ENCODE measurements around the gene DNAH9. TPM values are rescaled to one million over a fixed set of nuclear protein-coding genes. Genes with fewer than 3 reads are reported as not detected.

The DNAH9 gene
- total RNA-seq, 1 donor from 2014 or later = 0.08 TPM

- intact Hi-C loops (cut with micrococcal nuclease) = no loop called here
- Histone ChIP-seq H3K4me1 (no peaks in the 10 kb centered on the region), H3K4me3 (no peak overlapping the region), H3K27me3 (ENCODE audit: low read depth) (peaks cover 16% of the 10 kb centered on the region), H3K9me3 (replicated peaks) (no peaks in the 10 kb centered on the region), H3K36me3 (no peaks in the 10 kb centered on the region), H3K27ac (replicated peaks) (no peak overlapping the region)
- no peak for TF ChIP-seq CTCF (IDR thresholded peaks at IDR 0.05; ENCODE audit: borderline replicate concordance)
- DNase-seq = no peak
These were observed 37.0 kb upstream of the DNAH9 start for GRCh38 chr17:11561281-11561680.

GRCh38 chr17:11561702-11562101 lies 36.6 kb upstream of the DNAH9 start:
- Histone ChIP-seq H3K9me3 (replicated peaks) (no peaks in the 10 kb centered on the region), H3K36me3 (no peaks in the 10 kb centered on the region), H3K27me3 (ENCODE audit: low read depth) (peaks cover 16% of the 10 kb centered on the region), H3K27ac (replicated peaks) (no peak overlapping the region), H3K4me3 (no peak overlapping the region), H3K4me1 (no peaks in the 10 kb centered on the region)
- no peak for DNase-seq
- intact Hi-C loops (cut with micrococcal nuclease) = no loop called here
- no peak for TF ChIP-seq CTCF (IDR thresholded peaks at IDR 0.05; ENCODE audit: borderline replicate concordance)

- no peak overlapping the region for H3K4me3 ChIP-seq
- H3K9me3 ChIP-seq (replicated peaks) = no peaks in the 10 kb centered on the region
- H3K27me3 ChIP-seq (ENCODE audit: low read depth) = peaks cover 8% of the 10 kb centered on the region
- H3K4me1 ChIP-seq = no peaks in the 10 kb centered on the region
- TF ChIP-seq CTCF (IDR thresholded peaks at IDR 0.05; ENCODE audit: borderline replicate concordance) = no peak
- H3K27ac ChIP-seq (replicated peaks) = no peak overlapping the region
- H3K36me3 ChIP-seq = no peaks in the 10 kb centered on the region
- DNase-seq = no peak
- intact Hi-C loops (cut with micrococcal nuclease) = no loop called here
These were observed 33.5 kb upstream of the DNAH9 start for GRCh38 chr17:11564589-11565380.

GRCh38 chr17:11565591-11565990 lies 32.7 kb upstream of the DNAH9 start:
- H3K36me3 ChIP-seq = no peaks in the 10 kb centered on the region
- TF ChIP-seq CTCF (IDR thresholded peaks at IDR 0.05; ENCODE audit: borderline replicate concordance) = no peak
- H3K27me3 ChIP-seq (ENCODE audit: low read depth) = peaks cover 8% of the 10 kb centered on the region
- H3K9me3 ChIP-seq (replicated peaks) = no peaks in the 10 kb centered on the region
- no peak overlapping the region for H3K4me3 ChIP-seq
- DNase-seq = no peak
- no peaks in the 10 kb centered on the region for H3K4me1 ChIP-seq
- H3K27ac ChIP-seq (replicated peaks) = no peak overlapping the region
- intact Hi-C loops (cut with micrococcal nuclease) = no loop called here

GRCh38 chr17:11578998-11579397 lies 19.3 kb upstream of the DNAH9 start:
- no peak for TF ChIP-seq CTCF (IDR thresholded peaks at IDR 0.05; ENCODE audit: borderline replicate concordance)
- H3K27ac ChIP-seq (replicated peaks) = no peak overlapping the region
- no peak overlapping the region for H3K4me3 ChIP-seq
- H3K27me3 ChIP-seq (ENCODE audit: low read depth) = no peaks in the 10 kb centered on the region
- DNase-seq = no peak
- H3K36me3 ChIP-seq = no peaks in the 10 kb centered on the region
- intact Hi-C loops (cut with micrococcal nuclease) = no loop called here
- no peaks in the 10 kb centered on the region for H3K9me3 ChIP-seq (replicated peaks)
- no peaks in the 10 kb centered on the region for H3K4me1 ChIP-seq
